Calu3 (cell line): ENCODE measurements around the gene EFEMP1. TPM values are rescaled to one million over a fixed set of nuclear protein-coding genes. Genes with fewer than 3 reads are reported as not detected.
A peak's percentile ranks its signal among the peaks of the same experiment; 100 is the strongest.

Source experiments
- BruUV-seq: library from RNA; stranded (reverse); fragments of 400-500 nt; replicated peaks from 2 replicates; lab custom pipeline; 2021; lab: Mats Ljungman, UMichigan
- CTCF ChIA-PET: fragments of 300-600 bp; sonication (Branson Sonifier 250); formaldehyde crosslinking; loops from one replicate; lab custom pipeline; 2022; ENCODE audit warnings: antibody characterized with exemption; lab: Charles Lee
- DNase-seq: peaks from one replicate; pipeline ENCODE4 v3.0.0; 2022
- H3K27ac Mint-ChIP-seq: one replicate; pipeline ENCODE4 v1.8.0; 2022; ENCODE audit warnings: mixed read lengths; ENCODE audit not compliant: unreplicated experiment
- H3K27me3 Mint-ChIP-seq: one replicate; pipeline ENCODE4 v1.8.0; 2022; ENCODE audit warnings: mixed read lengths; ENCODE audit not compliant: unreplicated experiment
- H3K36me3 Mint-ChIP-seq: one replicate; pipeline ENCODE4 v1.8.0; 2022; ENCODE audit warnings: mild to moderate bottlenecking, moderate library complexity, mixed read lengths; ENCODE audit not compliant: insufficient read depth, unreplicated experiment
- H3K4me1 Mint-ChIP-seq: one replicate; pipeline ENCODE4 v1.8.0; 2022; ENCODE audit warnings: mild to moderate bottlenecking, low read depth, mixed read lengths; ENCODE audit not compliant: unreplicated experiment
- H3K4me3 Mint-ChIP-seq: one replicate; pipeline ENCODE4 v1.8.0; 2022; ENCODE audit warnings: mild to moderate bottlenecking, low read depth, moderate library complexity, mixed read lengths; ENCODE audit not compliant: unreplicated experiment
- H3K9me3 Mint-ChIP-seq: one replicate; pipeline ENCODE4 v1.8.0; 2022; ENCODE audit warnings: low read depth, mixed read lengths; ENCODE audit not compliant: unreplicated experiment
- intact Hi-C: fragments of 100-400 bp; cut with micrococcal nuclease; formaldehyde crosslinking; loops from one replicate; pipeline ENCODE4 v1.10.0; 2022; ENCODE audit not compliant: unreplicated experiment
- total RNA-seq: library from RNA; stranded (reverse); gene quantifications from 2 replicates; pipeline ENCODE4 v1.2.3, GENCODE V29; 2022
- TF ChIP-seq, protein P1 (sequence below): fragments of 200-600 bp; IDR thresholded peaks from one replicate; pipeline ENCODE4 v1.8.0; 2022; ENCODE audit warnings: antibody characterized with exemption; ENCODE audit not compliant: unreplicated experiment

Gene EFEMP1
- total RNA-seq, 1 experiment from 2014 or later = 51.5 TPM

- CTCF ChIA-PET = no interaction called here
- DNase-seq = peak; percentile 38
- Mint-ChIP-seq H3K9me3 (no peaks in the 10 kb centered on the region), H3K4me3 (no peak overlapping the region), H3K4me1 (peaks cover 31% of the 10 kb centered on the region), H3K36me3 (peaks cover 6% of the 10 kb centered on the region), H3K27me3 (no peaks in the 10 kb centered on the region), H3K27ac (peak overlapping the region; percentile 91)
- no TSS peak for BruUV-seq
- TF ChIP-seq, protein P1, sequence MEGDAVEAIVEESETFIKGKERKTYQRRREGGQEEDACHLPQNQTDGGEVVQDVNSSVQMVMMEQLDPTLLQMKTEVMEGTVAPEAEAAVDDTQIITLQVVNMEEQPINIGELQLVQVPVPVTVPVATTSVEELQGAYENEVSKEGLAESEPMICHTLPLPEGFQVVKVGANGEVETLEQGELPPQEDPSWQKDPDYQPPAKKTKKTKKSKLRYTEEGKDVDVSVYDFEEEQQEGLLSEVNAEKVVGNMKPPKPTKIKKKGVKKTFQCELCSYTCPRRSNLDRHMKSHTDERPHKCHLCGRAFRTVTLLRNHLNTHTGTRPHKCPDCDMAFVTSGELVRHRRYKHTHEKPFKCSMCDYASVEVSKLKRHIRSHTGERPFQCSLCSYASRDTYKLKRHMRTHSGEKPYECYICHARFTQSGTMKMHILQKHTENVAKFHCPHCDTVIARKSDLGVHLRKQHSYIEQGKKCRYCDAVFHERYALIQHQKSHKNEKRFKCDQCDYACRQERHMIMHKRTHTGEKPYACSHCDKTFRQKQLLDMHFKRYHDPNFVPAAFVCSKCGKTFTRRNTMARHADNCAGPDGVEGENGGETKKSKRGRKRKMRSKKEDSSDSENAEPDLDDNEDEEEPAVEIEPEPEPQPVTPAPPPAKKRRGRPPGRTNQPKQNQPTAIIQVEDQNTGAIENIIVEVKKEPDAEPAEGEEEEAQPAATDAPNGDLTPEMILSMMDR = no peak
- intact Hi-C loops = loop anchor here (1.0 kb wide), 1 partner anchor 113 kb away; no protein-coding TSS in a partner anchor
These were observed 38.2 kb downstream of the EFEMP1 start for GRCh38 chr2:55885127-55885943.

DNA sequence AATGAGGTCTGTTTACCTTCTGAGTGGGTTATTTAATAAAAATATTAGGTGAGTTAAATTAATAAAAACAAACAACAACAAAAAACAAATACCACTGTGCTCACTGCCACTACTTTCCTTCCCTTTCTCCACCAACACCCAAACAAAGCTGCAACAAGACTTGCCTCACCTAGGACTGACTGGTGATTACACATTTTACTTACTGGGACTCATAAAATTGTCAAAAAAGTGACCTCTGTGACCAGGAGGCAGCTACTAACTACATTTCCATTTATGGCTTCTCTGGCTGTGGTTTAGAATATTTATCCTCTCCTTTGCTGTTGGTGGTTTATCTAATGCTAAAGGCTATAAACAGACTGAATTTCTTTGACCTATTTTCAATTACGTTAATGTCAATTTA is 39.8 kb downstream of the EFEMP1 start:
- Mint-ChIP-seq H3K27me3 (no peaks in the 10 kb centered on the region), H3K4me1 (peaks cover 31% of the 10 kb centered on the region), H3K36me3 (peaks cover 6% of the 10 kb centered on the region), H3K27ac (no peak overlapping the region), H3K4me3 (no peak overlapping the region), H3K9me3 (no peaks in the 10 kb centered on the region)
- CTCF ChIA-PET = no interaction called here
- intact Hi-C loops = no loop called here
- no peak for DNase-seq
- TF ChIP-seq, protein P1 = no peak
- BruUV-seq = no TSS peak

- intact Hi-C loops = no loop called here
- H3K4me3 Mint-ChIP-seq = no peak overlapping the region
- no peak for DNase-seq
- H3K9me3 Mint-ChIP-seq = no peaks in the 10 kb centered on the region
- peaks cover 31% of the 10 kb centered on the region for H3K4me1 Mint-ChIP-seq
- peaks cover 6% of the 10 kb centered on the region for H3K36me3 Mint-ChIP-seq
- no TSS peak for BruUV-seq
- TF ChIP-seq, protein P1 = no peak
- no peak overlapping the region for H3K27ac Mint-ChIP-seq
- H3K27me3 Mint-ChIP-seq = no peaks in the 10 kb centered on the region
- CTCF ChIA-PET = no interaction called here
These were observed 40.2 kb downstream of the EFEMP1 start for GRCh38 chr2:55883357-55883756.

GRCh38 chr2:55882954-55883353 is 40.6 kb downstream of the EFEMP1 start:
- Mint-ChIP-seq H3K27ac (no peak overlapping the region), H3K4me1 (peaks cover 29% of the 10 kb centered on the region), H3K27me3 (no peaks in the 10 kb centered on the region), H3K36me3 (peaks cover 6% of the 10 kb centered on the region), H3K4me3 (no peak overlapping the region), H3K9me3 (no peaks in the 10 kb centered on the region)
- no peak for DNase-seq
- intact Hi-C loops = no loop called here
- CTCF ChIA-PET = no interaction called here
- BruUV-seq = no TSS peak
- TF ChIP-seq, protein P1 = no peak
